Activated CD4-positive, alpha-beta memory T cell treated with anti-CD3 and anti-CD28 coated beads, Interleukin-2, amount 10 ng/mL, durations not matched to agents 7 days and 5 days (primary cell): Measurements from ENCODE around the gene SESN3. TPM values are rescaled to one million over a fixed set of nuclear protein-coding genes. Genes with fewer than 3 reads are reported as not detected.

Experiments
- CTCF ChIA-PET: fragments of 350-600 bp; sonication (Branson Sonifier 250); formaldehyde crosslinking; loops from one replicate; lab custom pipeline; 2021; ENCODE audit warnings: antibody characterized with exemption, inconsistent platforms; lab: Charles Lee
- POLR2A ChIA-PET: fragments of 350-600 bp; sonication (Branson Sonifier 250); formaldehyde crosslinking; loops from one replicate; lab custom pipeline; 2021; ENCODE audit warnings: antibody characterized with exemption; lab: Charles Lee
- DNase-seq: peaks from one replicate; pipeline ENCODE4 v3.0.0-alpha.2; 2020
- H3K27ac Mint-ChIP-seq: one replicate; pipeline ENCODE4 v1.8.0; 2021; ENCODE audit warnings: mild to moderate bottlenecking, mixed read lengths
- H3K27me3 Mint-ChIP-seq: one replicate; pipeline ENCODE4 v1.8.0; 2021; ENCODE audit warnings: mixed read lengths
- H3K36me3 Mint-ChIP-seq: one replicate; pipeline ENCODE4 v1.8.0; 2021; ENCODE audit warnings: low read depth, mixed read lengths
- H3K4me1 Mint-ChIP-seq: one replicate; pipeline ENCODE4 v1.8.0; 2021; ENCODE audit warnings: mixed read lengths
- H3K4me3 Mint-ChIP-seq: one replicate; pipeline ENCODE4 v1.8.0; 2021; ENCODE audit warnings: mild to moderate bottlenecking, mixed read lengths
- H3K9me3 Mint-ChIP-seq: one replicate; pipeline ENCODE4 v1.8.0; 2021; ENCODE audit warnings: mixed read lengths
- total RNA-seq, 2 experiments: library from RNA; stranded (reverse); gene quantifications; one replicate each; pipeline ENCODE4 v1.2.3, GENCODE V29; 2021

SESN3 gene
- total RNA-seq, 2 experiments from 2014 or later = 23.2 to 24.6 TPM

DNA sequence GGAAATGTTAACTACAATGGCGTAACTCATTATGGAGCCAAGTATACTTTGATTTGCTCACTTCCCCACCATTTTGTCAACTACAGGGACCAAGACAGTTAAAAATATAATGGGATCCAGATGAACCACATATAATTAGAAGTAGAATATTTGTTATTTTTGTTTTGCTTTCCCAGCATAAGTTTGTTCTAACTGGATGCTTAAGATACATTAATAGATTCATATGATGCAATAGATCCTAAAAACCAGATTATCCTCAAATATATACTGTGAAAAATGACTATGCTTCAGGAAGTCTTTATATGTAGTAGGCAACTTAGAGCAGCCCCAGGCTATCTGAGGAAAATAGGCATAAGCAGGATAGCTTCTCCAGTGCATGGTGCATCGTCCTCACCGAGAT, 38.3 kb downstream of the SESN3 start:
- Mint-ChIP-seq H3K27me3 (no peaks in the 10 kb centered on the region), H3K9me3 (no peaks in the 10 kb centered on the region), H3K4me1 (peaks cover under 1% of the 10 kb centered on the region), H3K4me3 (no peak overlapping the region), H3K36me3 (peaks cover 21% of the 10 kb centered on the region), H3K27ac (no peak overlapping the region)
- DNase-seq = no peak
- ChIA-PET POLR2A (no interaction called here), CTCF (no interaction called here)

DNA sequence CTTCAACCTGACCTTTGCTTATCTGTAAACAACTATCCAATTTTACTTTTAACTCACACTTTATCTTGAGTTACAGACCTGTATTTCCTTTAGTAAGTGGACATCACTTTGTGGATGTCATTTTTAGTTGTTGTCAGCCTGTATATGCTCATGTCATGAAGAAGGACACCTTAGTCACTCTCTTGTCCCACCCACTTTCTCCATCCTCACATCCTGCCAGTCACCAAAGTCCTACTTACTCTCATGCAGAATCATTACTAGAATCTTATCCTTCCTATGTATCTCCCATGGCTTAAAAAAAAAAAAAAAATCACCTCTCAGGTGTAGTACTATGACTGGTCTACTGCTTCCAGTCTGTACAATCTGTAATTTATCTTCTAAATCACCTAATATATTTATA, 43.3 kb downstream of the SESN3 start:
- no peak overlapping the region for H3K27ac Mint-ChIP-seq
- no peak overlapping the region for H3K4me3 Mint-ChIP-seq
- H3K27me3 Mint-ChIP-seq = no peaks in the 10 kb centered on the region
- H3K4me1 Mint-ChIP-seq = peaks cover 3% of the 10 kb centered on the region
- ChIA-PET POLR2A (interaction anchor here (0.7 kb wide), 1 partner anchor 183 kb away, joined by 3 read pairs; no protein-coding TSS in a partner anchor), CTCF (no interaction called here)
- no peaks in the 10 kb centered on the region for H3K9me3 Mint-ChIP-seq
- peaks cover 30% of the 10 kb centered on the region for H3K36me3 Mint-ChIP-seq
- no peak for DNase-seq

DNA sequence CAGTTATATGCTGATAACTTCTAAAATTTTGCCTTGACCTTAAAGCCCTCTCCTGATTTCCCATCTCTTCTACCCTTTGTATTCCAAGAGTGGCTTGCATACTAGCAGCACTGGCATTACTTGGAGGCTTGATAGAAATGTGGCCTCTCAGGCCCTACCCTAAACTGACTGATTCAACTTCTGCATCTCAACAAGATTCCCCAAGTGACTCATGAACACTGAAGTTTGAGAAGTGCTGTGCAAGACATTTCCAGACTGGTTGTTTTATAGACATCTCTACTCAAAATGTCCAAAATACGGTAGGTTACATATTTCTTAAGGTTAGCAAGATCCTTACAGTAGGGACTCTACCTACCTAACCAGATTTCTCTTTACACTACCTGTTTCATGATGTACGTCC, 48.6 kb downstream of the SESN3 start:
- no peak overlapping the region for H3K4me3 Mint-ChIP-seq
- DNase-seq = no peak
- no peak overlapping the region for H3K27ac Mint-ChIP-seq
- H3K4me1 Mint-ChIP-seq = peaks cover 3% of the 10 kb centered on the region
- peaks cover 17% of the 10 kb centered on the region for H3K36me3 Mint-ChIP-seq
- no peaks in the 10 kb centered on the region for H3K27me3 Mint-ChIP-seq
- CTCF ChIA-PET = no interaction called here
- POLR2A ChIA-PET = no interaction called here
- H3K9me3 Mint-ChIP-seq = no peaks in the 10 kb centered on the region

GRCh38 chr11:95175818-95176380, 55.1 kb downstream of the SESN3 start:
- H3K36me3 Mint-ChIP-seq = peaks cover 17% of the 10 kb centered on the region
- no peak overlapping the region for H3K4me3 Mint-ChIP-seq
- CTCF ChIA-PET = interaction anchor here (1.2 kb wide), 1 partner anchor 22 kb away, joined by 4 read pairs; no protein-coding TSS in a partner anchor
- DNase-seq = no peak
- H3K27ac Mint-ChIP-seq = no peak overlapping the region
- no peaks in the 10 kb centered on the region for H3K9me3 Mint-ChIP-seq
- H3K4me1 Mint-ChIP-seq = no peaks in the 10 kb centered on the region
- no peaks in the 10 kb centered on the region for H3K27me3 Mint-ChIP-seq
- POLR2A ChIA-PET = no interaction called here

DNA sequence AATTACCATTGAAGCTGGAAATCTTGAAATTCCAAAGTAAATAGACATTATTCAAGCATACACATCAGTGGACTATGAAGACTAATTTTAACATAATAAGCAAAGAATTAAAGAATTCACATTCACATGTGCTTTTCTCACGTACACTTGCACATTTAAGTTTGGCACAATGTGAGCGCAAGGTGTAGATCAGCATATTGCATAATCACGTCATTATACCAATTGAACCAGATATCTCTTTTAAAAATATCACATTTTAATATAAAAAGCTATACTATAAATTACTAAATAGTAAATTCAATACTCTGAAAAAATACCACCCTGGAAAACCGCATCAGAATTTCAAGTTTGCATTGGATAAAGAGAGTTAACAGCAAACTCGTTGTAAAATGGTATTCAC, 60.7 kb downstream of the SESN3 start:
- DNase-seq = no peak
- ChIA-PET CTCF (no interaction called here), POLR2A (no interaction called here)

DNA sequence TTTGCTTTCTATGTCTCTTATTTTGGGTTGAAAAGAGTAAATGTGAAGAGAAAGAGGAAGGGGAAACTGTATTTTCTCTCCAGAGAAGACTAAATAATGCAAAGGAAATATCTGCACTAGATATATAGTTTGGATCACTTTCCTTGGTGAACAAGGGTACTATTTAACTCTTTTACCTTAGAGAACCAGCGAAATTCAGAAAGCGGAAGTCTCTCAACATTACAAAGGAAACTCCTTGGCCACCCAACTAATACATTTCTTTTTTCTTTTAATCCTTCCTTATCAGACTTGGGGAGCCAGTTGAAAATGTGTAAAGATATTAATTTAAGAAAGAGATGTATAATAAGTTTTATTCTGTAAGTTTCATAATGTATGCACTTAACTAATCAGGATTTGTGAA, 64.2 kb downstream of the SESN3 start:
- H3K36me3 Mint-ChIP-seq = peaks cover 2% of the 10 kb centered on the region
- H3K4me1 Mint-ChIP-seq = peaks cover 13% of the 10 kb centered on the region

More for the DNA sequence above, 60.7 kb downstream of the SESN3 start:
- no peaks in the 10 kb centered on the region for H3K27me3 Mint-ChIP-seq
- H3K27ac Mint-ChIP-seq = no peak overlapping the region
- H3K9me3 Mint-ChIP-seq = no peaks in the 10 kb centered on the region
- no peaks in the 10 kb centered on the region for H3K4me1 Mint-ChIP-seq
- peaks cover 6% of the 10 kb centered on the region for H3K36me3 Mint-ChIP-seq
- H3K4me3 Mint-ChIP-seq = no peak overlapping the region

GRCh38 chr11:95165638-95166037, 65.4 kb downstream of the SESN3 start:
- POLR2A ChIA-PET = no interaction called here
- H3K27ac Mint-ChIP-seq = no peak overlapping the region
- H3K4me1 Mint-ChIP-seq = peaks cover 13% of the 10 kb centered on the region
- CTCF ChIA-PET = interaction anchor here (1.3 to 3.0 kb wide), 3 partner anchors 8 to 540 kb away, joined by 4 to 16 read pairs (median 10); no protein-coding TSS in a partner anchor
- H3K4me3 Mint-ChIP-seq = no peak overlapping the region
- H3K27me3 Mint-ChIP-seq = no peaks in the 10 kb centered on the region
- no peaks in the 10 kb centered on the region for H3K9me3 Mint-ChIP-seq
- peaks cover 2% of the 10 kb centered on the region for H3K36me3 Mint-ChIP-seq
- DNase-seq = no peak

More for the DNA sequence above, 64.2 kb downstream of the SESN3 start:
- POLR2A ChIA-PET = no interaction called here
- DNase-seq = no peak
- H3K4me3 Mint-ChIP-seq = no peak overlapping the region
- CTCF ChIA-PET = no interaction called here
- no peaks in the 10 kb centered on the region for H3K27me3 Mint-ChIP-seq
- no peaks in the 10 kb centered on the region for H3K9me3 Mint-ChIP-seq
- no peak overlapping the region for H3K27ac Mint-ChIP-seq

- H3K36me3 Mint-ChIP-seq = peaks cover 2% of the 10 kb centered on the region
- DNase-seq = no peak
- ChIA-PET CTCF (interaction anchor here (0.6 to 3.0 kb wide), 4 partner anchors 8 to 542 kb away, joined by 3 to 10 read pairs (median 3); partner anchors contain the start of gene SESN3), POLR2A (no interaction called here)
- H3K4me1 Mint-ChIP-seq = peaks cover 16% of the 10 kb centered on the region
- no peaks in the 10 kb centered on the region for H3K27me3 Mint-ChIP-seq
- no peak overlapping the region for H3K27ac Mint-ChIP-seq
- H3K9me3 Mint-ChIP-seq = no peaks in the 10 kb centered on the region
- no peak overlapping the region for H3K4me3 Mint-ChIP-seq
Observed at GRCh38 chr11:95163106-95163505, 67.9 kb downstream of the SESN3 start.

DNA sequence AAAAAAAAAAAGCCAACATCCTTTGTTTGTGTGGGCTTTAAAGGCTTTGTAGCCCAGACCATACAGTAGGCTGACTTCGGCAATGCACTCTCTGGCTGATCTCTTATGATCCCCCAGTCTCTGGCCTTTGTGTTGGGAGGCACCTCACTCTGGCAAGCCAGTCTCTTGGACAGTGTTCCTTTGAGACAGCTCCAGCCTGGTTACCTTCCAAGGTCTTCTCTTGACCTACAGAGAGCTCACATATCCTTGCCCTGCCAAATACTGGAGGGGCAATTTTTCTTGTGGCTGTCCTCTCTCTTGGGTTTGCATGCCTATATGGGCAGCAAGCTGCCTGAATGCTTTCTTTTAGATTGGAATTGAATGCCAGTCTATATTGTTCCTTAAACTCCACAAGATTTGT, 69.8 kb downstream of the SESN3 start:
- Mint-ChIP-seq H3K27ac (no peak overlapping the region), H3K36me3 (peaks cover 2% of the 10 kb centered on the region), H3K4me3 (no peak overlapping the region), H3K9me3 (no peaks in the 10 kb centered on the region), H3K27me3 (no peaks in the 10 kb centered on the region), H3K4me1 (peaks cover 23% of the 10 kb centered on the region)
- no peak for DNase-seq
- ChIA-PET CTCF (interaction anchor here (0.5 to 2.2 kb wide), 2 partner anchors 9 to 37 kb away, joined by 3 to 5 read pairs; no protein-coding TSS in a partner anchor), POLR2A (interaction anchor here (1.1 kb wide), 1 partner anchor 70 kb away, joined by 3 read pairs; the partner anchor contains the start of gene SESN3)

- no peak for DNase-seq
- ChIA-PET POLR2A (interaction anchor here (2.1 to 8.8 kb wide), 2 partner anchors 72 to 74 kb away, joined by 6 to 73 read pairs; partner anchors contain the start of gene SESN3), CTCF (interaction anchor here (0.9 to 14.8 kb wide), 10 partner anchors 8 to 606 kb away, joined by 3 to 293 read pairs (median 4); partner anchors contain the start of gene SESN3)
- no peak overlapping the region for H3K27ac Mint-ChIP-seq
- no peak overlapping the region for H3K4me3 Mint-ChIP-seq
- peaks cover 26% of the 10 kb centered on the region for H3K4me1 Mint-ChIP-seq
- H3K9me3 Mint-ChIP-seq = no peaks in the 10 kb centered on the region
- no peaks in the 10 kb centered on the region for H3K27me3 Mint-ChIP-seq
- no peaks in the 10 kb centered on the region for H3K36me3 Mint-ChIP-seq
Observed at GRCh38 chr11:95157824-95158223, 73.2 kb downstream of the SESN3 start.

DNA sequence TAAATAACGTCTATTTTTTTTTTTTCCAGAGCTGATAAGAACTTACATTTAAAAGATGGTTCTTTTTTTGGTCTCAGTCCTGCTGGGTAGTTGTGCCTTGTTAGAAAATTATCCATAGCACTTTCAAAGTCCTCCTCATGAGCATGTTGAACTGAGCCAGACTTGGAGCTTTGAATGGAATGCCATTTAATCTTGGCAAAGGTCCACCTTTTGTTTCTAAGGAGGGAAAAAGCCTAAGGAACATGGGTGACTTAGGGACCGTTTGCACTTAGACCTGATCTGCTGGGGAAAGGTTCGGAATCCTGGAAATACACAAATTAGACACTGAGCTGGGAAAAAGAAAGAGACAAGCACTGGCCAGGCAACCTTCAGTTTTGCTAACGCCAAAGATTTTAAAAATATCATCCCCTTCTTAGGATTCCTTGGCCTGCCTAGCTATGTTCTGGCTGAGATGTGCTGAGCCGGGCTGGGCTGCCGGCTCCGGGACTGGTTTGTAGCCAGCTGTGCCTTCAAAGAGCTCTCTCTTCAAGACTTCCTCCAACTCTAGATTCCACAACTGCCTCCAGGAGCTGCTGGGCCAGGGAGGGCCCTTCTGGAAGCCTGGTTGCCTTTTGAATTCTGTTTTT, 74.0 kb downstream of the SESN3 start:
- POLR2A ChIA-PET = interaction anchor here (0.6 to 8.8 kb wide), 5 partner anchors 72 to 577 kb away, joined by 3 to 73 read pairs (median 3); partner anchors contain the start of gene SESN3
- Mint-ChIP-seq H3K36me3 (no peaks in the 10 kb centered on the region), H3K4me3 (no peak overlapping the region), H3K27ac (no peak overlapping the region), H3K27me3 (no peaks in the 10 kb centered on the region), H3K9me3 (no peaks in the 10 kb centered on the region), H3K4me1 (peaks cover 29% of the 10 kb centered on the region)
- CTCF ChIA-PET = interaction anchor here (0.6 to 14.8 kb wide), 8 partner anchors 9 to 607 kb away, joined by 3 to 293 read pairs (median 4); partner anchors contain the start of gene SESN3
- no peak for DNase-seq

DNA sequence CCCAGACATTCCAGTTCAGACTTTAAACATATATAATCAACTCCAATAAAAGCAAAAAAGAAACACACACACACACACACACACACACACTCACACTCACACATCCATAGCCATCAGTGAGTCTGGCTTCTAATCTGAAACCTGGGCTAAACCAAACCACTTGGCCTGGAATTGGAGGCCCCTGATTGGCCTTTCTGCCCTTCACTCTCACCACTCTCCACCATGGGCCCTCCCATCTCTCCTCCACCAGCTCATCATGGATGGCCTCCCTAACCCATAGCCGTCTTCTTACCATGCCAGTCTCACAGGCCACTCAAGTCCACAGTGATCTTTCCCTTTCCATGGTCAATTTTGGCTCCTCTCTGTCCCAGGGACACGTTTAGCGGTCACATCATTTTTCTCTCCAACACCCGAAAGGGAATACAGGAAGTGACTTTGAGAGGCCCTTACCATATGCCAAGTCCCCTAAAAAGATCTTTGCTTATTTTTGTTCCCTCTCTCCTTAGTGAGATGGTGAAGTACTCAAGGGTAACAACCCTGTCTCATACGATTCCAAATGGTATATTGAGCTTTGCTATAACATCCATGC, 74.8 kb downstream of the SESN3 start:
- ChIA-PET CTCF (interaction anchor here (1.5 to 14.8 kb wide), 4 partner anchors 75 to 608 kb away, joined by 3 to 293 read pairs (median 68); partner anchors contain the start of gene SESN3), POLR2A (interaction anchor here (1.1 to 8.8 kb wide), 3 partner anchors 76 to 578 kb away, joined by 3 to 73 read pairs (median 3); partner anchors contain the start of gene SESN3)
- DNase-seq = no peak
- H3K9me3 Mint-ChIP-seq = no peaks in the 10 kb centered on the region
- no peak overlapping the region for H3K4me3 Mint-ChIP-seq
- no peaks in the 10 kb centered on the region for H3K36me3 Mint-ChIP-seq
- peaks cover 35% of the 10 kb centered on the region for H3K4me1 Mint-ChIP-seq
- H3K27me3 Mint-ChIP-seq = no peaks in the 10 kb centered on the region
- H3K27ac Mint-ChIP-seq = no peak overlapping the region
